GOT3 (cell line): Measurements from ENCODE around the gene PKD2L1.
A peak's percentile ranks its signal among the peaks of the same experiment; 100 is the strongest.
"Not testable (repeated sequence)": the region's sequence is repeated elsewhere in the genome, so short reads cannot be mapped to it uniquely, and the experiment has no call there.

Source experiments
- DNase-seq: peaks from one replicate; lab custom pipeline; 2025; ENCODE audit warnings: mixed read lengths; lab: John Stamatoyannopoulos, UW

The PKD2L1 gene

DNA sequence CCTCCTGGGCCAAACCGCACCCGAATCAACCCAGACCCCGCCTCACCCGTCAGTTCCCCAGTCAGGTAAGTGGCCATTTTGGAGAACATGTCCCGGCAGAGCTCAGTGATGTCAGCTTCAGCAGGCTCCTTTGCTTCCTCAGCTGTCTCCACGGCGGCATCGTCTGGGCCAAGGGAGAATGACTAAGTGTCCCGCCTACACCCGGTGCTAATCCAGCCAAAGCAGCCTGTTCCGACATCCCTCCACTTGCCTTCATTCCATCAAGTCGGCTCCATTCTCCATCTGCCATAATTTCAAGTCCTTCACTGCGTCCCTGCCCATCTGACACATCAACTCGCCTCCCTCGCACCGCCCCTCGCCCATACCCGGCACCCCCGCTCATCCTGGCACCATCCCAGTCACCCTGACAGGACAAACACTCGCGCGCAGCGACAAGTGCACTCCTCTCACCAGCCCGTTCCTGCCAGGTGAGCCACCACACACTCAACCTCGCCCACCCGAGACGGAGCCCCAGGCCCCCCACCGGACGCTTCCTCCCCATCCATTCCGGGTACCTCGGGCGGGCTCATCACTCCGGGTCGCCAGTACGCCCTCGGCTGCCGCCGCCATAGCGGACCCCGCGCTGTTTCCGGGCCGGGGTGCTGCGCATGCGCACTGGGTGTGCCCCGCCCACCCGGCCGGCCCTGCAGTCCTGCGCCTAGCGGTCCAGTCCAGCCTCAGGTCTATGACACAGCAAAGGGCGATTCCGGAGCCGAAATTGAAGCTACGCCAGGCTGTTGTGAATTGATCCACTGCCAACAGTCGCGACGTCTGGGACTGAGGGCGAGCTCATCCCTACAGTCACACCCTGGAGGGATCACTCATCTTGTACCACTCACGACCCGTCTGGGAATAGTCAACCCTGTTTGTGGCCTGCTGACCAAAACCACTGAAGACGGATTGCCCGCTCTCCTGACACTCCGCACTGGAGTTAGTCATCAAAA lies 43.7 kb downstream of the PKD2L1 start, which contains the start of gene BLOC1S2:
Gene BLOC1S2, minus strand, starts transcription at position 630 of the 983 bp plus-strand sequence. Its CDS starts 21 bp downstream, at position 609.
- DNase-seq = peak; percentile 79

DNA sequence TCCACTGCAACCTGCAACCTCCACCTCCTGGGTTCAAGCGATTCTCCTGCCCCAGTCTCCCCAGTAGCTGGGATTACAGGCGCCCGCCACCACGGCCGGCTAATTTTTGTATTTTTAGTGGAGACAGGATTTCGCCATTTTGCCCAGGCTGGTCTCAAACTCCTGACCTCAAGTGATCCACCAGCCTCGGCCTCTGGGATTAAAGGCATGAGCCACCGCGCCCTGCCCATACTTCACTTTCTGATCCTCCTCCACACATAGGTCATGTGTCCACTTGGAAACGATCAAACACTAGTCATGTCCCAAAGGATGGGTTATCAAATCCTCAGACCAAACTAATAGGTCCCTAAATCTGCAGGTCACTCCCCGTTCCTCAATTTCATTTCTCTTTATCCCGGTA lies 44.7 kb downstream of the PKD2L1 start:
- DNase-seq = not testable (repeated sequence)

DNA sequence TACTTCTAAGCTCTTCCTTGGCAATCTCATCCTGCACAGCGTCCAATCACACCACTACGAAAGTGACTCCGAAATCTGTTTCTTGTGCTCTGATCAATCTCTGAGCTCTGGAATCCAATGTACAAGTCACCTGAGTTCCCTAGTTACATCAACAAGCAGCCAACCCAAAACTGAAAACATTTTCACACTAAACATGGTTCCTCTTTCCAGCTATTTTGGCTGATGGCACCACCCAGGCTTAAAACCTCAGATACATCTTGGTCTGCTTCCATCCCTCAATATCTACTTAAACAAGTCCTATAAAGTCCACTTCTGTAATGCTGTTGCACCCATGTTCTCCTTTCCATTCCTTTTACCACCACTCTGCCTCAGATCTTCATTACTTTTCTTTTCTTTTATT lies 47.1 kb downstream of the PKD2L1 start:
- DNase-seq = no peak

DNA sequence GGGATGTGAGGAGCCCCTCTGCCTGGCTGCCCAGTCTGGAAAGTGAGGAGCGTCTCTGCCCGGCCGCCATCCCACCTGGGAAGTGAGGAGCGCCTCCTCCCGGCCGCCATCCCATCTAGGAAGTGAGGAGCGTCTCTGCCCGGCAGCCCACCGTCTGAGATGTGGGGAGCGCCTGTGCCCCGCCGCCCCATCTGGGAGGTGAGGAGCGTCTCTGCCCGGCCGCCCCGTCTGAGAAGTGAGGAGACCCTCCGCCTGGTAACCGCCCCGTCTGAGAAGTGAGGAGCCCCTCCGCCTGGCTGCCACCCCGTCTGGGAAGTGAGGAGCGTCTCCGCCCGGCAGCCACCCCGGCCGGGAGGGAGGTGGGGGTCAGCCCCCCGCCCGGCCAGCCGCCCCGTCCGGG lies 53.1 kb downstream of the PKD2L1 start:
- not testable (repeated sequence) for DNase-seq

DNA sequence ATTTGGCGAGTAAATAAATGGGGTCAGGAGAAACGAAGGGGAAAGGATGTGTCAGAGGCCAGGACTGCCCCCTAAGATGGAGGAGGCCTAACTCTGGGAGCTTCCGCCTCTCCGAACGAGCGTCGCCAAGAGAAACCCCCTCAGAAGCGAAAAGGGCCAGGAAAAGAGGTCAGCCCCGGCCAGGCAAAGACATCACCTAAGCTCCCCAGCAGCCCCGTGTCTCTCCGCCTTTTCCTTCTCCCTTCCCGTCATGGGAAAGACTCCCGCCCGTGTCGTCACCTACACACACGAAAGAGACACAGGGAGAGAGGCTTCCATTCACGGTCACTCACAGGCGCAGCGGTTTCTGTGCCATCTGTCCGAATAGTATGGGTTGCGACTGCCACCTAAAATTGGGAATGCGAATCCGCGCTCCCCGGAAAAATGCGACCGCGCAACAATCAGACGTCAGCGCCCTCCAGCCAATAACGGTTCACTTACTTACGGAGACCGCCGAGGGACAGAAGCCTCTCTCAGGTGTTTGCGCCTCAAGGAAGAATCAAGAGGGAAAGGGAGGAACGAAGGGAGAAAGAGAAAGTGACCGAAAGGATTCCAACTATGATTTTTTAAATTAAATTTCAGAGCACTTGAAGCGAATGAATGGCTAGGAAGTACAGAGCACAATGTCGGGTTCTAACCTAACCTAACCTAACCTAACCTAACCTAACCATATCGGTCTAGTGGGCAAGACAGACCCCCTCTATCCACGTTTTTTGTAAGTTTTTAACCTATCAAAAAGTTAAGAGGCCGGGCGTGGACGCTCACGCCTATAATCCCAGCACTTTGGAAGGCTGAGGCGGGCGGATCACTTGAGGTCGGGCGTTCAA lies 62.6 kb downstream of the PKD2L1 start, which contains the start of gene CWF19L1:
Gene CWF19L1, minus strand, starts transcription at position 400 of the 866 bp plus-strand sequence. Its CDS starts 45 bp downstream, at position 355.
- peak; percentile 17 for DNase-seq

DNA sequence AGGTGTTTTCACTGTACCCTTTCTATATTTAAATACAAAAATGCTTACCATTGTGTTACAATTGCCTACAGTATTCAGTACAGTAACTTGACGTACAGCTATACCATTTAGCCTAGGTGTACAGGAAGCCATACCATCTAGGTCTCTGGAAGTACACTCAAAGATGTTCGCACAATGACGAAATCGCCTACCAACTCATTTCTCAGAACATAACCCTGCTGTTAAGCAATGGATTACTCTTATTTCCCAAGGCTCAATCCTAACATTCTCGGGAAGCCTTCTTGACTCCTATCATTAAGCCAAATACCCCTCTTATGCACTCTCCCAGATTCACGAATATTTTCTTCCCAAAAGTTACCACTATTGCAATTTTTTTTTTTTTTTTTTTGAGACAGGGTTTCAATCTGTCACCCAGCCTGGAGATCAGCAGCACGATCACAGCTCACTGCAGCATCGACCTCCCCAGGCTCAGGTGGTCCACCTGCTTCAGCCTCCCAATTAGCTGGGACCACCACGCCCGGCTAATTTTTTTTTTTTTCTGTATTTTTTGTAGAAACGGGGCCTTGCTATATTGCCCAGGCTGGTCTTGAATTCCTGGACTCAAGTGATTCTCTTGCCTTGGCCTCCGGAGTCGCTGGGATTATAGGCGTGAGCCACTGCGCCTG lies 64.1 kb downstream of the PKD2L1 start:
- no peak for DNase-seq

DNA sequence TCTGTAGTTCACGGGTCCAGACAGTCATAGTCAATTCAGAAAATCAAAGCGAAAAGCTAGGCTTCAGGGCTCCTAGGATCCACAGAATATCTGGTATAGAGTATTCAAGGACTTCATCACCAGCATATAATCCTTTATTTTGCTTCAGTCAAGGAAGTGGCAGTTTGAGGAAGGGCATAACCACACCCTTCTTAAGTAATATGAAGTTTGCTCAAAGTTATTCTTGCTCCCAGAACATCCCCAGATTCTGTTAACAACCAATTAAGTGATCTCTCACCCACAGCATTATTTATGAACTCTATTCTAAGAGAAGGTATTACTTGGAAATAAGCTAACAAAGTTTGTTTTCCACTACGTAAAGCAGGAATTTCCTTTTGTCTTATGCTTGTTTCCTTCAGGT lies 75.8 kb downstream of the PKD2L1 start:
- no peak for DNase-seq

DNA sequence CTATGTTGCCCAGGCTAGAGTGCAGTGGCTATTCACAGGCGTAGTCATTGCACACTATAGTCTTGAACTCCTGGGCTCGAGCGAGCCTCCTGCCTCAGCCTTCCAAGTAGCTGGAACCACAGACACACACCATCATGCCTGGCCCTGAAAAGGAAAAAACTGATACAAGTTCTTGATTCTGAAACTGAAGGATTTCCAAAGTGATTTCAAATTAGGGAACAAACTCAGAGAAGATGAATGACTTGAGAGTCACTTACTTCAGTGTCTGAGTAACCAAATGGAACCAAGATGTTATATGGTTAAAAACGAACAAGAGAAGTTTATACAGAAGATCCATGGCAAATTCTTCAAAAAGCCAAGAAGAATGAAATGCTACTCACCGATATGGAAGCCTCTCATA lies 77.0 kb downstream of the PKD2L1 start:
- no peak for DNase-seq

DNA sequence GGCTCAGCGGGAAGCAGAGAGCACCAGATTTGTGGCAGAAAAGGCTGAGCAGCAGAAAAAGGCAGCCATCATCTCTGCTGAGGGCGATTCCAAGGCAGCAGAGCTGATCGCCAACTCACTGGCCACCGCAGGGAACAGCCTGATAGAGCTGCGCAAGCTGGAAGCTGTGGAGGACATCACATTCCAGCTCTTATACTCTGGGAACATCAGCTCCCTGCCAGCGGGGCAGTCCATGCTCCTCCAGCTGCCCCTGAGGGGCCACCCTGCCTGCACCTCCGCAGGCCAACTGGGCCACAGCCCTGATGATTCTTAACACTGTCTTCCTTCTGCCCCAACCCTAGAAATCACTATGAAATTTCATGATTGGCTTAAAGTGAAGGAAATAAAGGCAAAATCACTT lies 81.2 kb downstream of the PKD2L1 start:
- DNase-seq = no peak

DNA sequence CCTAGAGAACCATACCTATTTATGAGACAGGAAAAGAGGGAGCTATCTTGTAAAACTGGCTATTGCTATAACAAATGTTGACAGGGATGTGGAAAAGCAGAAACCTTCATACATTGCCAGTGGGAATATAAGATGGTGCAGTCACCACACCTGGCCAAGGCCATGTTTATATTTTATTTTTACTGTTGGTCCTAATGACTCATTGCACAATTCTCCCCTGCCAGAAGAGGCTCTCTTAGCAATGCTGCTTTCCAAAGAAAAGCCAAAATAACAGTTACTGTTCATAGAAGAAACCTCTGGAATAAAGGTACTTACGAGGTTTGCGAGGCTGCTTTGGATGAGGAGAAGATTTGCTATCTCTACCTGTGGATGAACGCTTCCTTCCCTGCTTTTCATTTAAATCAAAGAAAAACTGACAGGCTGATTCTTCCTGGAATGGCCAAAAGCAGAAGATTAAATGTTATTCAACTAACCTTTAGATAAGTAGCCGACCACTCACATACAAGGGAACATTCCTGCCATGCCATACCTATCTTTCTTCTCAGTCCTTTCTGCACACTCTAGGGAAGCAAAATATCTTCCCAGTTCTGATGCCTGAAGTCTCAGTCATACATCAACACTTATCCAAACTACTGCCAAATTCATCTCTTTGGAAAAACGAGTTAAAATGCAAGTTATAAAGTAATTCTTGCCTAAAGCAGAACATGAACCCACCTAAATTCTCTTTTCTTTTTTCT lies 84.4 kb downstream of the PKD2L1 start:
- DNase-seq = no peak

DNA sequence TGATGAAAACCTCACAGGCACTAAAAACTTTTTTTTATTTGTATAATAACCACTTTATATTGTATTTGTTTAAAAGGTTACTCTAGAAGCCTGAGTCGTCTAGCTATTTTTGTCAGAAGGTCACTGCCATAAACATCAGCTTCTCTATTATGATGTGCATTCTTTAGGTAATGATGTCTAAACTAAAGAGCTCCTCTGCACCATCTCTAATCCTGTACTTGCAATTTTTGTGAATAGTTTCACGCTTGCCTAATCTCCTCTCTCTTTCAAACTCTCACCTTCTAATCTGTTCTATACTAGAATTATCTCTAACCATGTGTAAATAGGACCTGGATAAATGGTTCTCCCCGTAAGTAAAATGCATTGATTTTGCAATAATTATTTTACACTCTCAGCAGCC lies 90.2 kb downstream of the PKD2L1 start:
- DNase-seq = no peak

DNA sequence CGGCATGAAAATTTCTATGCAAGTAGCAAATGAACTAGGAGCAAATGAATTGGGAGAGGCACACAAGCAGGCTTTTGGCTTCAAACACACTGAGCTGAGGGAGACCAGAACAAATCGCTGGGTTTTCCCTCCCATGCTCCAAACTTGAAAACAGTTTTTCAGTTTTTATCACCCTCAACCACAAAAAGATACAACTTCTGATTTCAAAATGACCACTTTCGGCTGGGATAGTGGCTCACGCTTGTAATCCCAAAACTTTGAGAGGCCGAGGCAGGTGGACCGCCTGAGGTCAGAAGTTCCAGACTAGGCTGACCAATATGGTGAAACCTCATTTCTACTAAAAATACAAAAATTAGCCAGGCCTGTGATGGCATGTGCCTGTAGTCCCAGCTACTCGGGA lies 91.6 kb downstream of the PKD2L1 start:
- no peak for DNase-seq
